GM19455 (cell line): Measurements from ENCODE around the gene BLMH.

Source experiments
- ATAC-seq: cut with Tn5 transposase; IDR thresholded peaks from one replicate; pipeline ENCODE4 v1.9.1; 2021; ENCODE audit not compliant: unreplicated experiment

Gene BLMH

GRCh38 chr17:30291543-30292285 is at the start of gene BLMH:
BLMH (minus strand) TSS chr17:30291944; CDS start chr17:30291819, 125 bp downstream.
- ATAC-seq: peak; percentile 68

GRCh38 chr17:30340801-30341356 is 49.1 kb upstream of the BLMH start:
- no peak for ATAC-seq

- no peak for ATAC-seq
Observed at GRCh38 chr17:30339086-30339485, 47.3 kb upstream of the BLMH start.

GRCh38 chr17:30337393-30337999 is 45.8 kb upstream of the BLMH start:
- no peak for ATAC-seq

GRCh38 chr17:30336369-30337171 is 44.8 kb upstream of the BLMH start:
- no peak for ATAC-seq

GRCh38 chr17:30334421-30334820 is 42.7 kb upstream of the BLMH start:
- no peak for ATAC-seq

- no peak for ATAC-seq
Observed at GRCh38 chr17:30333503-30334360, 42.0 kb upstream of the BLMH start, which contains the start of gene TMIGD1. TMIGD1 (minus strand) TSS chr17:30334057; CDS start chr17:30332133, 1,924 bp downstream.

GRCh38 chr17:30332057-30332542 is 40.4 kb upstream of the BLMH start:
- ATAC-seq: no peak

GRCh38 chr17:30326809-30327208 is 35.1 kb upstream of the BLMH start:
- ATAC-seq: no peak

GRCh38 chr17:30324723-30325122 is 33.0 kb upstream of the BLMH start:
- no peak for ATAC-seq

- no peak for ATAC-seq
Observed at GRCh38 chr17:30323895-30324319, 32.2 kb upstream of the BLMH start.

GRCh38 chr17:30323262-30323894 is 31.6 kb upstream of the BLMH start:
- ATAC-seq: no peak

GRCh38 chr17:30321314-30321713 is 29.6 kb upstream of the BLMH start:
- no peak for ATAC-seq

- ATAC-seq: no peak
Observed at GRCh38 chr17:30318155-30318554, 26.4 kb upstream of the BLMH start.

GRCh38 chr17:30316736-30317135 is 25.0 kb upstream of the BLMH start:
- no peak for ATAC-seq

GRCh38 chr17:30315106-30315505 is 23.4 kb upstream of the BLMH start:
- no peak for ATAC-seq

- no peak for ATAC-seq
Observed at GRCh38 chr17:30314474-30314873, 22.7 kb upstream of the BLMH start.

- no peak for ATAC-seq
Observed at GRCh38 chr17:30312226-30312625, 20.5 kb upstream of the BLMH start.

GRCh38 chr17:30310562-30310961 is 18.8 kb upstream of the BLMH start:
- no peak for ATAC-seq

- ATAC-seq: no peak
Observed at GRCh38 chr17:30309591-30309990, 17.8 kb upstream of the BLMH start.
